PFSK-1 (cell line): Measurements from ENCODE around the gene ADGB.

Experiments
- FOXP2 ChIP-seq: optimal IDR thresholded peaks from 2 replicates; pipeline ENCODE3; 2011; ENCODE audit warnings: borderline replicate concordance, control low read depth, inconsistent platforms; ENCODE audit not compliant: insufficient read depth; ENCODE audit errors: extremely low read length, extremely low read depth
- POLR2AphosphoS5 ChIP-seq: IDR thresholded peaks from 2 replicates; pipeline ENCODE4 v1.6.1; 2012; ENCODE audit warnings: low read depth, mild to moderate bottlenecking, control low read depth, low read length, moderate library complexity
- REST ChIP-seq, 2 experiments: IDR thresholded peaks; 2 replicates each; pipeline versions ENCODE4 v1.6.1 to v1.8.0; 2011 to 2012; ENCODE audit warnings: low read depth in 2 of 2, low read length in 2 of 2, control low read depth in 1 of 2, inconsistent platforms in 1 of 2, mild to moderate bottlenecking in 1 of 2, moderate library complexity in 1 of 2; ENCODE audit not compliant: insufficient read depth in 1 of 2
- SIN3A ChIP-seq: IDR thresholded peaks from 2 replicates; pipeline ENCODE4 v1.6.1; 2012; ENCODE audit warnings: mild to moderate bottlenecking, low read length, moderate library complexity, borderline replicate concordance; ENCODE audit not compliant: insufficient read depth
- TAF1 ChIP-seq: IDR thresholded peaks from 2 replicates; pipeline ENCODE4 v1.6.1; 2012; ENCODE audit warnings: low read length, control low read depth, borderline replicate concordance; ENCODE audit not compliant: insufficient read depth

GRCh38 chr6:146857180-146857979, 258.6 kb downstream of the ADGB start:
- no peak for TF ChIP-seq POLR2AphosphoS5
- TF ChIP-seq REST (IDR thresholded peaks at IDR 0.05; ENCODE audit: insufficient read depth in 1 of 2, low read depth in 2 of 2, low read length in 2 of 2) = no peak
- no peak for TF ChIP-seq TAF1
- peak; percentile 94 for TF ChIP-seq FOXP2
- TF ChIP-seq SIN3A = no peak
